HFF-Myc (cell line): ENCODE results near the gene PHGDH.

Experiments
- DNase-seq: peaks from one replicate; pipeline ENCODE4 v3.0.0-alpha.2; 2011; ENCODE audit warnings: low read depth; ENCODE audit errors: extremely low read depth
- H3K4me3 ChIP-seq: replicated peaks from 2 replicates; pipeline ENCODE4 v1.5.1; 2011; ENCODE audit warnings: low read depth, mild to moderate bottlenecking, control low read depth, low read length
- CTCF ChIP-seq: IDR thresholded peaks from 2 replicates; pipeline ENCODE4 v1.5.1; 2012; ENCODE audit warnings: mild to moderate bottlenecking, low read depth, low read length, control low read depth; ENCODE audit errors: missing control alignments

PHGDH gene

GRCh38 chr1:119727991-119728390 lies 16.3 kb downstream of the PHGDH start:
- no peak overlapping the region for H3K4me3 ChIP-seq
- TF ChIP-seq CTCF: no peak
- no peak for DNase-seq

- no peak for DNase-seq
- no peak for TF ChIP-seq CTCF
Observed at GRCh38 chr1:119729044-119729443, 17.3 kb downstream of the PHGDH start.

GRCh38 chr1:119731060-119731459 lies 19.3 kb downstream of the PHGDH start:
- no peak overlapping the region for H3K4me3 ChIP-seq
- TF ChIP-seq CTCF: no peak
- DNase-seq: no peak

More at GRCh38 chr1:119729044-119729443, 17.3 kb downstream of the PHGDH start:
- H3K4me3 ChIP-seq: no peak overlapping the region

GRCh38 chr1:119731741-119732430 lies 20.2 kb downstream of the PHGDH start:
- no peak for DNase-seq
- no peak for TF ChIP-seq CTCF
- H3K4me3 ChIP-seq: no peak overlapping the region

GRCh38 chr1:119732465-119733168 lies 20.9 kb downstream of the PHGDH start:
- no peak for TF ChIP-seq CTCF
- DNase-seq: no peak
- H3K4me3 ChIP-seq: no peak overlapping the region

- no peak for TF ChIP-seq CTCF
- no peak for DNase-seq
- no peak overlapping the region for H3K4me3 ChIP-seq
Observed at GRCh38 chr1:119733754-119734153, 22.0 kb downstream of the PHGDH start.
